Measurements from ENCODE around the gene DEPP1. TPM values are rescaled to one million over a fixed set of nuclear protein-coding genes. Genes with fewer than 3 reads are reported as not detected.

DEPP1 gene
- polyA plus RNA-seq, 2 of the 4 experiments (the other 2 are of a cell fraction) = 0.46 to 0.92 TPM

DNA sequence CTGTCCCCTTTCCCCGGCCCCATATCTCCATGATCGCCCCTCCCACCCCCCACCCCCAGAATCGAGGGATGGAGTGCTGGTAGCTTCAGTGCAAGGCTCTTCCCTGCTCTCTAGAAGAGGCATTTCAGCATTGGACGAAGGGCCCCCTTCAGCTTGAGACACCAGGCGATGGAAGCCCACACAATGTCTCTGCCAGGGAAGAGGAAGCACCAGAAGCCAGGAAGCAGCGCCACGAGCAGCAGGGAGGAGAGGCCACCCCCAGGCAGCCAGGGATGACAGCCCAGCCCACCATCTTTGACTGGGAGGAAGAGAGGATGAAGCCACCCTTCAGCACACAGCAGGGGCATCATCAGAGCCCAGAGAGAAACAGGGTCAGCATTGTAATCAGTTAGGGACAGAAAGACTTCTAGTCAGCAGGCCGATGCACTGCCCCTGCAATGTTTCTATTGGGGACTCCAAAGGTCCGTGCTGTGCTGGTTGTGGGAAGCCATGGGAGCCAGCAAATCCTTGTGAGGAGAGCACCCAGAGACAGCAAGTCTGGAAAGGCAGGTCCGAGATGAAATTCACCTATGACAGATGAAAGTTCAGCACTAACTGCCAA lies 51.8 kb downstream of the DEPP1 start:
- ATAC-seq (no peak), DNase-seq (ENCODE audit: low read depth in 1 of 2, low spot score in 1 of 2) (no peak), FAIRE-seq (no peak)
- H3K27ac ChIP-seq = no peak overlapping the region
- no peaks in the 10 kb centered on the region for H3K4me1 ChIP-seq
- TF ChIP-seq HOXB13 (CRISPR knock-in tag; IDR thresholded peaks at IDR 0.05; ENCODE audit: low read depth) = no peak
- TF ChIP-seq CBX8 (IDR thresholded peaks at IDR 0.05) = no peak
- TF ChIP-seq, protein P1, sequence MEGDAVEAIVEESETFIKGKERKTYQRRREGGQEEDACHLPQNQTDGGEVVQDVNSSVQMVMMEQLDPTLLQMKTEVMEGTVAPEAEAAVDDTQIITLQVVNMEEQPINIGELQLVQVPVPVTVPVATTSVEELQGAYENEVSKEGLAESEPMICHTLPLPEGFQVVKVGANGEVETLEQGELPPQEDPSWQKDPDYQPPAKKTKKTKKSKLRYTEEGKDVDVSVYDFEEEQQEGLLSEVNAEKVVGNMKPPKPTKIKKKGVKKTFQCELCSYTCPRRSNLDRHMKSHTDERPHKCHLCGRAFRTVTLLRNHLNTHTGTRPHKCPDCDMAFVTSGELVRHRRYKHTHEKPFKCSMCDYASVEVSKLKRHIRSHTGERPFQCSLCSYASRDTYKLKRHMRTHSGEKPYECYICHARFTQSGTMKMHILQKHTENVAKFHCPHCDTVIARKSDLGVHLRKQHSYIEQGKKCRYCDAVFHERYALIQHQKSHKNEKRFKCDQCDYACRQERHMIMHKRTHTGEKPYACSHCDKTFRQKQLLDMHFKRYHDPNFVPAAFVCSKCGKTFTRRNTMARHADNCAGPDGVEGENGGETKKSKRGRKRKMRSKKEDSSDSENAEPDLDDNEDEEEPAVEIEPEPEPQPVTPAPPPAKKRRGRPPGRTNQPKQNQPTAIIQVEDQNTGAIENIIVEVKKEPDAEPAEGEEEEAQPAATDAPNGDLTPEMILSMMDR (IDR thresholded peaks at IDR 0.05) = no peak
- no peak for TF ChIP-seq ZNF302 (CRISPR knock-in tag; IDR thresholded peaks at IDR 0.05)
- TF ChIP-seq RNF2 (IDR thresholded peaks at IDR 0.05; ENCODE audit: borderline replicate concordance, low read depth) = no peak
- no peak for TF ChIP-seq ZC3H11A (IDR thresholded peaks at IDR 0.05)
- TF ChIP-seq HOXB5 (CRISPR knock-in tag; IDR thresholded peaks at IDR 0.05) = no peak
- TF ChIP-seq NPAS2 (CRISPR knock-in tag; IDR thresholded peaks at IDR 0.05; ENCODE audit: borderline replicate concordance) = no peak
- no peak for TF ChIP-seq FOXS1 (CRISPR knock-in tag; IDR thresholded peaks at IDR 0.05)
- TF ChIP-seq JUNB (IDR thresholded peaks at IDR 0.05) = no peak
- no peak for TF ChIP-seq FOSB (CRISPR knock-in tag; IDR thresholded peaks at IDR 0.05)
- no peak for TF ChIP-seq TP53 (CRISPR knock-in tag; IDR thresholded peaks at IDR 0.05)
- no peak for TF ChIP-seq CHD4 (IDR thresholded peaks at IDR 0.05; ENCODE audit: borderline replicate concordance)
- TF ChIP-seq RAD21 (conservative IDR thresholded peaks at IDR 0.05 in 1 of 2, IDR thresholded peaks at IDR 0.05 in 1 of 2) = no peak
- no peak for TF ChIP-seq KDM1A (IDR thresholded peaks at IDR 0.05; ENCODE audit: low read depth)
- TF ChIP-seq ESRRA (IDR thresholded peaks at IDR 0.05; ENCODE audit: borderline replicate concordance, low read length) = no peak
- TF ChIP-seq HEYL (CRISPR knock-in tag; IDR thresholded peaks at IDR 0.05) = no peak
- no peak for TF ChIP-seq CBX2 (IDR thresholded peaks at IDR 0.05; ENCODE audit: borderline replicate concordance, low read depth)
- TF ChIP-seq, protein P2, sequence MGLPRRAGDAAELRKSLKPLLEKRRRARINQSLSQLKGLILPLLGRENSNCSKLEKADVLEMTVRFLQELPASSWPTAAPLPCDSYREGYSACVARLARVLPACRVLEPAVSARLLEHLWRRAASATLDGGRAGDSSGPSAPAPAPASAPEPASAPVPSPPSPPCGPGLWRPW (IDR thresholded peaks at IDR 0.05) = no peak
- no peak for TF ChIP-seq ZSCAN20 (CRISPR knock-in tag; IDR thresholded peaks at IDR 0.05)
- ChIA-PET CTCF (interaction anchor here (0.8 kb wide), 1 partner anchor 47 kb away, joined by 3 read pairs; no protein-coding TSS in a partner anchor), POLR2A (no interaction called here)
- no peak overlapping the region for H3K4me3 ChIP-seq
- whole genome bisulfite sequencing (ENCODE audit: missing lambda C conversion rate) = 7% methylated on average over 3 of the region's 10 CpGs
- no peak overlapping the region for H3K4me2 ChIP-seq
- H3K9me3 ChIP-seq = no peaks in the 10 kb centered on the region

Other genes with a start within 250 kb of the DEPP1 start
- gene TMEM72, start 67.5 kb downstream of the DEPP1 start, polyA plus RNA-seq (2011; rRNA removed) = not detected in 2 replicates
- not detected in 3 replicates for gene TMEM72, start 67.5 kb downstream of the DEPP1 start, polyA plus RNA-seq (2017; fragmentation: RNase III; extraction: RNeasy Plus Mini Kit Qiagen cat#74134 plus additional on column Dnase treatment)
- 2.1 and 2.2 TPM in 2 replicates for gene RASSF4, start 19.0 kb downstream of the DEPP1 start, polyA plus RNA-seq (2011; rRNA removed)
- 1.3 to 2.3 TPM (median 1.9 TPM) in 3 replicates for gene RASSF4, start 19.0 kb downstream of the DEPP1 start, polyA plus RNA-seq (2017; fragmentation: RNase III; extraction: RNeasy Plus Mini Kit Qiagen cat#74134 plus additional on column Dnase treatment)
- gene ZNF22, start 22.1 kb upstream of the DEPP1 start, polyA plus RNA-seq (2011; rRNA removed) = 11.0 and 13.0 TPM in 2 replicates
- 8.5 to 8.7 TPM (median 8.6 TPM) in 3 replicates for gene ZNF22, start 22.1 kb upstream of the DEPP1 start, polyA plus RNA-seq (2017; fragmentation: RNase III; extraction: RNeasy Plus Mini Kit Qiagen cat#74134 plus additional on column Dnase treatment)